ENCODE measurements around the gene UBE2S. TPM values are rescaled to one million over a fixed set of nuclear protein-coding genes. Genes with fewer than 3 reads are reported as not detected.

Gene UBE2S
- total RNA-seq, 1 donor from 2014 or later = 35.9 TPM

GRCh38 chr19:55383279-55384130 is 24.1 kb downstream of the UBE2S start:
- no peak for DNase-seq

DNA sequence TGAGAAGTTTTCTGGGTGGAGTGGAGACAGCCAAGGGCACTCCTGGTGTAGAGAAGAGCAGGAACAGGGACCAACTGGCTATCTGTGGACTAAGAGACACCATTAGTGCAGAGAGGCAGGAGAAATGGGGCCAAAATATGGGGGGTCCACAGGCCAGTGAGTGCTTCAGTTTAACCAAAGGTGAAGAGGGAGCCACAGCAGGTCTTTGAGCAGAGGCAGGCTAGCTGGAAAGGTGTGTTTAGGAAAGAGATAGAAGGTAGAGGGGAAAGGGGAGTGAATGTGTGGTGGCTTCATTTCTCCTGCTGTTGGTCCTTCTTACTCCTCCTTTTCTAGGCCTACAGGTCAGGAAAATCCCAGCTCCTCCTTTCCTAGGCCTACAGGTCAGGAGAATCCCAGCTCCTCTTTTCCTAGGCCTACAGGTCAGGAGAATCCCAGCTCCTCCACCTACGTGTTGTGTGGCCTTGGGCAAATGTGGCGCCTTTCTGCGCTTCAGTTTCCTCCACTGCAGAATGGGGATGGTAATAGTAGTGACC is 25.0 kb downstream of the UBE2S start:
- DNase-seq = no peak

- DNase-seq = no peak
These were observed 25.6 kb downstream of the UBE2S start for GRCh38 chr19:55382013-55382412.

DNA sequence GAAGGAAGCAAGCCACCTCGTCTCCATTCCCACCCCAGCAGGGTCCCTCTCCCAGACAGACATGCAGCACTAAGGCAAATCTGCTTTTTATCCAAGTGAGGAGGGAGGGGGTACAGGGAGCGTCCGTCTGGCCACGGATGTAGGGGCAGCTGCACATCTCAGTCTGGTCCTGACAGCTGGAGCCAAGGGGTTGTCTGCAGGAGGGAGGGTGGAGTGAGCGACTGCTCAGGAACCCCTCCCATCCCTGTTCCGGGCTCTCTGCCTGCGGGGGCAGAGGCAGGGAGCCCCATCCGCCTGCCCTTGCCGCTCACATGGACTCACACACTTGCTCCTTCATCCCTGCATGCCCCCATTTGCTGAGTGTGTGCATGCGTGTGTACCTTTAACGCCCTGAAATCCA is 28.4 kb downstream of the UBE2S start:
- no peak for DNase-seq

GRCh38 chr19:55377356-55378131 is 30.0 kb downstream of the UBE2S start:
- DNase-seq = no peak

- no peak for DNase-seq
These were observed 31.2 kb downstream of the UBE2S start, which contains the start of gene TMEM190 for GRCh38 chr19:55376241-55376933. Gene TMEM190, plus strand, starts transcription at chr19:55376826. Its CDS starts 28 bp downstream, at chr19:55376854.

- no peak for DNase-seq
These were observed 33.4 kb downstream of the UBE2S start for GRCh38 chr19:55373993-55374757.

GRCh38 chr19:55373306-55373992 is 34.1 kb downstream of the UBE2S start:
- no peak for DNase-seq

- DNase-seq = no peak
These were observed 35.1 kb downstream of the UBE2S start for GRCh38 chr19:55372316-55373081.

DNA sequence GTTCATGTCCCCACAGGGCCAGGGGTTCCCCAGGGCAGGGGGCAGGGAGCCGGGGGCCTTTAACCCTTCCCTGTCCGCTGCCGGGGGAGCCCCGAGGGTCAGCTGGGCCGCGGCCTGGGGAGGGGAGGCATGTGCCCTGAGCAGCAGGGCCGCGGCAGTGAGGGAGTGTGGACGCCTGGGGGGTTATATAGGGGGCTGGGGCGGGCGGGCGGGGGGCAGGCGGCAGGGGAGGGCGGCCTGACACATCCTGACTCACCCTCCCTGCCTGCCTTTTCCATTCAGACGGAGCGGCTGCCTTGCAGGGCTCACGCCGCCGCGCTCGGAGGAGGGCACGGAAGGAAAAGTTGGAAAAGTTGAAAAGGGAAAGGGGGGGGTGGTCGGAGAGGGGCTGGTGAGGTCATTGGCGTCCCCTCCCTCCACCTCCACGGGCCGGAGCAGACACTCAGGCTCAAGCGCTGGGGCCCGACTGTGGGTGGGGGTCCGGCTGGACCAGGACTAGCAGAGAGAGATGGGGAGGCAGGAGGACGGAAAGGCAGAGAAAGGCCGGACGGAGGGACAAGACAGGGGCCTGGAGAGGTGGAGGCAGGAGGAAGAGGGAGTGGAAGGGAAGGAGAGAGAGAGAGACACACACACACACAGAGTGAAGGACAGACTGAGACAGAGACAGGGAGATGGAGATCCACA is 37.1 kb downstream of the UBE2S start, which contains the start of gene IL11:
Gene IL11, minus strand, starts transcription at position 159 of the 684 bp plus-strand sequence. Its CDS starts 153 bp downstream, at position 6.
- no peak for DNase-seq

GRCh38 chr19:55369653-55370304 is 37.8 kb downstream of the UBE2S start:
- DNase-seq = no peak

GRCh38 chr19:55368701-55369563 is 38.7 kb downstream of the UBE2S start:
- DNase-seq = no peak

GRCh38 chr19:55368106-55368505 is 39.5 kb downstream of the UBE2S start:
- DNase-seq = no peak

GRCh38 chr19:55366790-55367189 is 40.8 kb downstream of the UBE2S start:
- DNase-seq = no peak

DNA sequence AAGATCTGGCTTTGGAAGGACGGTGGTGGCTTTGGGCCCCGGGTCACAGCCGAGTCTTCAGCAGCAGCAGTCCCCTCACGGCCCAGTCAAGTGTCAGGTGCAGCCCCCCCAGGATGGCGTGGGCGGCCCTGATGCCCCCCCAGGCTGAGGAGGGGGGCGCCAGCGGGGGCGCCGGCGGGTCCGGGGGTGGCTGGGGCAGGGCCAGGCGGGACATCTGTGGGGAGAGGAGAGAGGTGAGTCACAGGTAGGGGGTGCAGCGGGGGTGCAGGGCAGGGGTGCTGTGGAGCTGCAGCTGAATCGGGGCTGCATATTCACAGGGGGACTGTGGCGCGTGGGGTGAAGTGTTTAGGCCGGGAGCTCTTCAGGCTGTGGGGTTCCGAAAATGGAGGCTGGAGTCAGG is 41.6 kb downstream of the UBE2S start:
- DNase-seq = no peak

DNA sequence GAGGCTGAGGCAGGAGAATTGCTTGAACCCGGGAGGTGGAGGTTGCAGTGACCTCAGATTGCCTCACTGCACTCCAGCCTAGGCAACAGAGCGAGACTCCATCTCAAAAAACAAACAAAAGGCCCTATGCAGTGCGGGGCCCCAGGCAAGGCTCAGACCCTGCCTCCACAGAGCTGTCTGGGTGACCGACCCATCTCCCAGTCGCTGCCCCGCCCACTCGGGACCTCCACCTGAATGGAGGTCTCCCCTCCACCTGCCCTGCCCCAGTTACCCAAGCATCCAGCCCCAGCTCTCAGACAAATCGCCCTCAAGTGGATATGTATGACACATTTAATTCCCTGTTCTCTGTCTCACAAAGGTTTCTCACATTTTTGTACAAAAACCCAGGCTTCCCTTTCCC is 42.3 kb downstream of the UBE2S start:
- no peak for DNase-seq

DNA sequence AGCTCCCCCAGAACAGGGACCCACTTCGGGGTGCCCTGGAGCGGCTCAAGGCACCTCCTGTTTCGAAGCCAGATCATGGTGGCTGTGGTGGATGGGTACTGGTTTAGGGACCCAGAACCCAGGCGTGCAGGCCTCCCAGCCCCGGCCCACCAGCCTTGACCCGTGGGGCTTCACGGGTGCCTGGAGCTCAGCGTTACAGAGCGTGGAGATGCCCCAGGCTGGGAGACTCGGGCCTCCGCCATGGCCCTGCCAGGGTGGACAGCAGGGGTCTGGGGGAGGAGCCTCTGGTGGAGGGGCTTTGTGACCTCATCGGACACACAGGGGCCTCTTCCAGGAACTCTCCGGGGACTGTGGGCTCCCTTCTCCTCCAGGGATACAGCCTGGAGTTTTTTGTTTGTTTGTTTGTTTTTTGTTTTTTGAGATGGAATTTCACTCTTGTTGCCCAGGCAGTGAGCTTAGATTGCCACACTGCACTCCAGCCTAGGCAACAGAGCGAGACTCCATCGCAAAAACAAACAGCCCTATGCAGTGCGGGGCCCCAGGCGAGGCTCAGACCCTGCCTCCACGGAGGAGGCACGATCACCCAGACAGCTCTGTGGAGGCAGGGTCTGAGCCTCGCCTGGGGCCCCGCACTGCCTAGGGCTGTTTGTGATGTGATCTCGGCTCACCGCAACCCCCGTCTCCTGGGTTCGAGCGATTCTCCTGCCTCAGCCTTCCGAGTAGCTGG is 44.4 kb downstream of the UBE2S start, which contains the start of gene GARIN5B:
Gene GARIN5B, minus strand, starts transcription at position 271 of the 727 bp plus-strand sequence. Its CDS starts 194 bp downstream, at position 77.
- DNase-seq = no peak
